GM12878 (cell line): ENCODE results near the gene CIRBP. TPM values are rescaled to one million over a fixed set of nuclear protein-coding genes. Genes with fewer than 3 reads are reported as not detected.

Experiments used
- ATAC-seq: fragments of 200-7000 bp; cut with Tn5 transposase; 3 replicates; pipeline ENCODE4 v1.9.1; 2020; ENCODE audit warnings: mild to moderate bottlenecking, moderate library complexity
- BruUV-seq: library from RNA; stranded (reverse); fragments of 400-500 nt; replicated peaks from 2 replicates; lab custom pipeline; 2021; lab: Mats Ljungman, UMichigan
- CTCF ChIA-PET: fragments of 300-600 bp; sonication (Branson Sonifier 250); formaldehyde crosslinking; extraction: SDS; loops from one replicate; lab custom pipeline; 2021; ENCODE audit warnings: inconsistent platforms; lab: Yijun Ruan, JAX
- POLR2A ChIA-PET: fragments of 350-600 bp; formaldehyde crosslinking; extraction: SDS; loops from one replicate; lab custom pipeline; 2021; ENCODE audit warnings: inconsistent platforms; lab: Charles Lee
- RAD21 ChIA-PET: fragments of 300-600 bp; sonication (Branson Sonifier 250); formaldehyde crosslinking; loops from one replicate; lab custom pipeline; 2023; ENCODE audit warnings: antibody characterized with exemption; ENCODE audit not compliant: unreplicated experiment; lab: Charles Lee
- SMC1A ChIA-PET: fragments of 300-600 bp; sonication (Branson Sonifier 250); formaldehyde crosslinking; loops from one replicate; lab custom pipeline; 2023; ENCODE audit not compliant: unreplicated experiment, uncharacterized antibody; lab: Charles Lee
- DNase-seq: peaks from one replicate; pipeline ENCODE4 v3.0.0-alpha.2; 2011; ENCODE audit warnings: low read depth, low spot score
- FAIRE-seq: peaks from 3 replicates; lab custom pipeline; 2011; peaks lifted over from hg19 to GRCh38; lab: Jason Lieb, UNC
- H2AFZ ChIP-seq: 2 replicates; pipeline ENCODE4 v1.6.0; 2011; ENCODE audit warnings: low read depth, low read length, control low read depth; ENCODE audit not compliant: control insufficient read depth
- H3K27ac ChIP-seq: 2 replicates; pipeline ENCODE4 v1.5.1; 2011; ENCODE audit warnings: control low read depth; ENCODE audit not compliant: control insufficient read depth, insufficient read depth
- H3K27me3 ChIP-seq, 2 experiments: replicated peaks in 1 of 2; 2 replicates each; pipeline versions ENCODE4 v1.6.0 to v1.6.1; 2011; ENCODE audit warnings: low read length in 1 of 2; ENCODE audit not compliant: control insufficient read depth in 2 of 2, insufficient read depth in 2 of 2
- H3K36me3 ChIP-seq, 2 experiments: 2 replicates each; pipeline ENCODE4 v1.5.1; 2011; ENCODE audit warnings: low read length in 1 of 2; ENCODE audit not compliant: control insufficient read depth in 2 of 2, insufficient read depth in 2 of 2
- H3K4me1 ChIP-seq: 2 replicates; pipeline ENCODE4 v1.6.1; 2011; ENCODE audit warnings: mild to moderate bottlenecking, low read length, moderate library complexity, mixed read lengths; ENCODE audit not compliant: control insufficient read depth, insufficient read depth
- H3K4me2 ChIP-seq: 2 replicates; pipeline ENCODE4 v1.6.0; 2011; ENCODE audit warnings: control low read depth; ENCODE audit not compliant: control insufficient read depth, insufficient read depth
- H3K4me3 ChIP-seq: fragments of 200-600 bp; sonication (generic); 2 replicates; pipeline ENCODE4 v1.5.1; 2016
- H3K79me2 ChIP-seq: 2 replicates; pipeline ENCODE4 v1.6.0; 2011; ENCODE audit warnings: low read length; ENCODE audit not compliant: control insufficient read depth, insufficient read depth
- H3K9ac ChIP-seq: 2 replicates; pipeline ENCODE4 v1.8.0; 2011; ENCODE audit warnings: low read length, control low read depth, mixed read lengths; ENCODE audit not compliant: control insufficient read depth, insufficient read depth
- H3K9me3 ChIP-seq: replicated peaks from 3 replicates; pipeline ENCODE4 v1.5.1; 2011; ENCODE audit warnings: mild to moderate bottlenecking, low read length; ENCODE audit not compliant: control insufficient read depth, insufficient read depth
- H4K20me1 ChIP-seq: 2 replicates; pipeline ENCODE4 v1.6.0; 2011; ENCODE audit not compliant: control insufficient read depth, insufficient read depth
- GATAD2B ChIP-seq: fragments of 450-650 bp; conservative IDR thresholded peaks from 2 replicates; pipeline ENCODE4 v1.6.1; 2017; ENCODE audit warnings: low read depth, mild to moderate bottlenecking, moderate library complexity
- MYB ChIP-seq: fragments of 150-350 bp; IDR thresholded peaks from 2 replicates; pipeline ENCODE4 v1.6.1; 2014; ENCODE audit warnings: mild to moderate bottlenecking, low read depth, low read length, borderline replicate concordance
- NFIC ChIP-seq: IDR thresholded peaks from 2 replicates; pipeline ENCODE4 v1.6.1; 2012; ENCODE audit warnings: low read depth, mild to moderate bottlenecking, inconsistent platforms, low read length, moderate library complexity
- PAX8 ChIP-seq: fragments of 450-650 bp; IDR thresholded peaks from 2 replicates; pipeline ENCODE4 v1.6.1; 2017; ENCODE audit warnings: mild to moderate bottlenecking, moderate library complexity
- RBBP5 ChIP-seq: fragments of 200-600 bp; sonication (generic); conservative IDR thresholded peaks from 2 replicates; pipeline ENCODE4 v1.6.1; 2016
- RELA ChIP-seq: fragments of 450-650 bp; IDR thresholded peaks from 2 replicates; pipeline ENCODE4 v1.8.0; 2014; ENCODE audit warnings: borderline replicate concordance; ENCODE audit not compliant: partially characterized antibody
- ZNF24 ChIP-seq: fragments of 450-650 bp; IDR thresholded peaks from 2 replicates; pipeline ENCODE4 v1.6.1; 2017; ENCODE audit warnings: antibody characterized with exemption, mild to moderate bottlenecking
- ZNF274 ChIP-seq: IDR thresholded peaks from one replicate; pipeline ENCODE4 v1.8.0; 2011; ENCODE audit not compliant: insufficient read length, insufficient read depth
- ZNF384 ChIP-seq: IDR thresholded peaks from 2 replicates; pipeline ENCODE4 v1.6.1; 2012; ENCODE audit warnings: low read depth, mild to moderate bottlenecking, low read length, improper control_type of control experiment, borderline replicate concordance
- WGBS: methylation state at CpG from one replicate; pipeline ENCODE4 v1.1.6; 2016; ENCODE audit warnings: low lambda C conversion rate; ENCODE audit not compliant: insufficient replicate concordance, insufficient coverage; ENCODE audit errors: missing lambda C conversion rate; 5-methylcytosine and 5-hydroxymethylcytosine counted together
- in situ Hi-C: fragments of 300-500 bp; cut with MboI; formaldehyde crosslinking; loops from 9 replicates; pipeline ENCODE4 v1.14.3; 2018; ENCODE audit warnings: mixed read lengths
- intact Hi-C: fragments of 100-400 bp; cut with micrococcal nuclease; formaldehyde crosslinking; loops from one replicate; pipeline ENCODE4 v1.14.2; 2022; ENCODE audit not compliant: unreplicated experiment
- polyA plus RNA-seq, 11 experiments: library from polyadenylated mRNA; depleted of rRNA in 4 of 11; unstranded in 6 of 11; stranded (reverse) in 5 of 11; fragments of >200 nt; fragmentation: Nextera tagmentation in 4 of 11; fragmentation: Illumina TruSeq in 1 of 11; extraction: Ambion mirVana in 4 of 11; extraction: Trizol in 1 of 11; gene quantifications; 1 replicate in 1 of 11; 2 replicates in 10 of 11; pipeline versions ENCODE4 v1.2.1 to v1.2.3, GENCODE V29; 2011 to 2016; ENCODE audit warnings: inconsistent platforms in 2 of 11, missing spikeins in 2 of 11, low read depth in 1 of 11
- total RNA-seq, 4 experiments: library from RNA; depleted of rRNA in 3 of 4; stranded (reverse); fragments of >200 nt in 3 of 4; fragmentation: Illumina TruSeq in 1 of 4; extraction: Trizol in 1 of 4; gene quantifications; 2 replicates each; pipeline versions ENCODE4 v1.2.1 to v1.2.3, GENCODE V29; 2013 to 2021
- TF ChIP-seq, protein P1 (sequence below): IDR thresholded peaks from 2 replicates; pipeline ENCODE4 v1.6.1; 2012; ENCODE audit warnings: low read depth, low read length, improper control_type of control experiment

CIRBP gene
- total and polyA plus RNA-seq, 10 of the 15 experiments (the other 5 are each of a cell fraction or from before 2014, with no cell fraction given) = 27.6 to 335 (median 229) TPM

GRCh38 chr19:1232652-1233072 is 36.5 kb upstream of the CIRBP start:
- no peak overlapping the region for H3K4me3 ChIP-seq
- BruUV-seq = no TSS peak
- no peaks in the 10 kb centered on the region for H3K79me2 ChIP-seq
- peaks cover 0 to 6% of the 10 kb centered on the region in 2 experiments; a peak in 2 of 4 replicates for H3K27me3 ChIP-seq
- no peak for FAIRE-seq
- TF ChIP-seq RBBP5 = no peak
- no peak for TF ChIP-seq GATAD2B
- no peak for TF ChIP-seq NFIC
- TF ChIP-seq ZNF384 = no peak
- no peak for TF ChIP-seq PAX8
- TF ChIP-seq, protein P1, sequence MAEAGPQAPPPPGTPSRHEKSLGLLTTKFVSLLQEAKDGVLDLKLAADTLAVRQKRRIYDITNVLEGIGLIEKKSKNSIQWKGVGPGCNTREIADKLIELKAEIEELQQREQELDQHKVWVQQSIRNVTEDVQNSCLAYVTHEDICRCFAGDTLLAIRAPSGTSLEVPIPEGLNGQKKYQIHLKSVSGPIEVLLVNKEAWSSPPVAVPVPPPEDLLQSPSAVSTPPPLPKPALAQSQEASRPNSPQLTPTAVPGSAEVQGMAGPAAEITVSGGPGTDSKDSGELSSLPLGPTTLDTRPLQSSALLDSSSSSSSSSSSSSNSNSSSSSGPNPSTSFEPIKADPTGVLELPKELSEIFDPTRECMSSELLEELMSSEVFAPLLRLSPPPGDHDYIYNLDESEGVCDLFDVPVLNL = no peak
- TF ChIP-seq ZNF274 = no peak
- TF ChIP-seq ZNF24 = no peak
- TF ChIP-seq MYB = no peak
- TF ChIP-seq RELA = no peak
- TF ChIP-seq, all 136 proteins: peak for 0
- WGBS = 33% methylated on average over 15 of the region's 15 CpGs
- ChIA-PET CTCF (no interaction called here), SMC1A (no interaction called here), RAD21 (no interaction called here), POLR2A (no interaction called here)
- Histone ChIP-seq H3K9me3 (no peaks in the 10 kb centered on the region; the same call in 2 of the 3 replicates), H2AFZ (no peak overlapping the region), H3K9ac (no peak overlapping the region), H3K36me3 (no peaks in the 10 kb centered on the region), H3K4me1 (no peaks in the 10 kb centered on the region), H3K27ac (no peak overlapping the region), H3K4me2 (no peak overlapping the region), H4K20me1 (no peaks in the 10 kb centered on the region)
- no peak for ATAC-seq
- in situ Hi-C loops = no loop called here
- intact Hi-C loops = no loop called here
- no peak for DNase-seq
